Keratinocyte (primary cell): ENCODE data around the gene CDC20.

Source experiments
- EZH2 ChIP-seq: IDR thresholded peaks from one replicate; pipeline ENCODE4 v1.6.1; 2012; ENCODE audit warnings: inconsistent platforms, mild to moderate bottlenecking, low read length, moderate library complexity
- TF ChIP-seq, protein P1 (sequence below), 3 experiments: IDR thresholded peaks in 1 of 3; conservative IDR thresholded peaks in 1 of 3; optimal IDR thresholded peaks in 1 of 3; 2 replicates in 2 of 3; 3 replicates in 1 of 3; pipeline versions ENCODE3 to v1.5.1; 2011; ENCODE audit warnings: low read length in 3 of 3, mild to moderate bottlenecking in 3 of 3, moderate library complexity in 2 of 3, control low read depth in 1 of 3, inconsistent platforms in 1 of 3; ENCODE audit not compliant: insufficient read depth in 2 of 3; ENCODE audit errors: extremely low read depth in 1 of 3

DNA sequence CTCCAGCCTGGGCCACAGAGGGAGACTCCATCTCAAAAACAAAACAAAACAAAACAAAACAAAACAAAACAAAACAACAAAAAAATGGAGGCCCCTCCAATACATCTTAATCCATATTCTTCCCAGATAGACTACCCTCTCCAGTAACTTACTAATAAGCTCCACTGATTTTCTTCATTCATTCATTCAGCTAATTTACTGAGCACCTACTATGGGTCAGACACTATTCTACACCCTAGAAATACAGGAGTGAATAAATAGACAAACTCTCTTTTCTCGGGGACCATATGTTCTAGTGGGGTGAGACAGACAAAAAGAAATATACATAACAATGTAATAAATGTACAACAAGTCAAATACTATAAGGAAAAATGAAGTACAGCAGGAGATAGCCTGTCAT is 7.8 kb upstream of the CDC20 start:
- TF ChIP-seq, protein P1, sequence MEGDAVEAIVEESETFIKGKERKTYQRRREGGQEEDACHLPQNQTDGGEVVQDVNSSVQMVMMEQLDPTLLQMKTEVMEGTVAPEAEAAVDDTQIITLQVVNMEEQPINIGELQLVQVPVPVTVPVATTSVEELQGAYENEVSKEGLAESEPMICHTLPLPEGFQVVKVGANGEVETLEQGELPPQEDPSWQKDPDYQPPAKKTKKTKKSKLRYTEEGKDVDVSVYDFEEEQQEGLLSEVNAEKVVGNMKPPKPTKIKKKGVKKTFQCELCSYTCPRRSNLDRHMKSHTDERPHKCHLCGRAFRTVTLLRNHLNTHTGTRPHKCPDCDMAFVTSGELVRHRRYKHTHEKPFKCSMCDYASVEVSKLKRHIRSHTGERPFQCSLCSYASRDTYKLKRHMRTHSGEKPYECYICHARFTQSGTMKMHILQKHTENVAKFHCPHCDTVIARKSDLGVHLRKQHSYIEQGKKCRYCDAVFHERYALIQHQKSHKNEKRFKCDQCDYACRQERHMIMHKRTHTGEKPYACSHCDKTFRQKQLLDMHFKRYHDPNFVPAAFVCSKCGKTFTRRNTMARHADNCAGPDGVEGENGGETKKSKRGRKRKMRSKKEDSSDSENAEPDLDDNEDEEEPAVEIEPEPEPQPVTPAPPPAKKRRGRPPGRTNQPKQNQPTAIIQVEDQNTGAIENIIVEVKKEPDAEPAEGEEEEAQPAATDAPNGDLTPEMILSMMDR (optimal IDR thresholded peaks at IDR 0.05 in 1 of 3, IDR thresholded peaks at IDR 0.05 in 1 of 3, conservative IDR thresholded peaks at IDR 0.05 in 1 of 3; ENCODE audit: extremely low read depth in 1 of 3, insufficient read depth in 2 of 3, low read length in 3 of 3), result no peak
- TF ChIP-seq EZH2, result no peak
